Measurements from ENCODE around the gene PDE4D. TPM values are rescaled to one million over a fixed set of nuclear protein-coding genes. Genes with fewer than 3 reads are reported as not detected.

PDE4D gene
- total and polyA plus RNA-seq, 10 of the 15 experiments (the other 5 are each of a cell fraction or from before 2014, with no cell fraction given), result 0.87 to 4.1 (median 2.2) TPM

DNA sequence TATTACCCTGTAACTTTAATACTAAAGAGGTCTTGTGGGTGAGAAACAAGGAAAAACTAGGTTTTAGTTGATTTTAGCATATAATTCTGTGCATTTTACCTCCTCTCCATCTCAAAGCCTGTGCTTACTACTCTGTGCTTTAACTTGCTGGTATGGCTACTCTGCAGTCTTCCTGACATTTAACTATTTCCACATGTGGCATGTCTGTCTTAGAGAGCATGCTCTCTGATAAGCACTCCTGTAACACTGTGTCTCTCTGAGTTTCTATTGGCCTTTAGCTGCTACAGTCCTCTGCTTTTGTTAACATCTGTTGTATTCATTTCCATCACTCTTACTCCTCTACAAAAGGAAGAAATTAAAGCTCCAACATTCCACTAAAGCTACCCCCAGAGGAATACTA is 892.4 kb downstream of the PDE4D start:
- no TSS peak for BruUV-seq (replicated peaks)
- Histone ChIP-seq H3K9ac (ENCODE audit: control insufficient read depth, insufficient read depth, low read length) (no peak overlapping the region), H3K36me3 (ENCODE audit: control insufficient read depth in 2 of 2, insufficient read depth in 2 of 2, low read length in 1 of 2) (no peaks in the 10 kb centered on the region), H3K4me1 (ENCODE audit: control insufficient read depth, insufficient read depth, low read length) (no peaks in the 10 kb centered on the region; the same call in 1 of the 2 replicates), H3K79me2 (ENCODE audit: control insufficient read depth, insufficient read depth, low read length) (no peaks in the 10 kb centered on the region), H3K27me3 (replicated peaks in 1 of 2; ENCODE audit: control insufficient read depth in 2 of 2, insufficient read depth in 2 of 2, low read length in 1 of 2) (no peaks in the 10 kb centered on the region), H2AFZ (ENCODE audit: control insufficient read depth, low read depth, low read length) (no peak overlapping the region), H3K4me2 (ENCODE audit: control insufficient read depth, insufficient read depth) (no peak overlapping the region), H3K4me3 (no peak overlapping the region), H4K20me1 (ENCODE audit: control insufficient read depth, insufficient read depth) (no peaks in the 10 kb centered on the region), H3K9me3 (replicated peaks; ENCODE audit: control insufficient read depth, insufficient read depth, low read length) (no peaks in the 10 kb centered on the region), H3K27ac (ENCODE audit: control insufficient read depth, insufficient read depth) (no peak overlapping the region)
- intact Hi-C loops (cut with micrococcal nuclease; ENCODE audit: unreplicated experiment), result no loop called here
- no peak for ATAC-seq
- ChIA-PET CTCF (interaction anchor here (3.0 to 3.5 kb wide), 2 partner anchors 109 to 115 kb away, joined by 13 read pairs; no protein-coding TSS in a partner anchor), POLR2A (interaction anchor here (0.6 kb wide), 1 partner anchor 42 kb away, joined by 4 read pairs; no protein-coding TSS in a partner anchor), SMC1A (ENCODE audit: uncharacterized antibody, unreplicated experiment) (interaction anchor here (1.6 to 3.1 kb wide), 2 partner anchors 109 to 115 kb away, joined by 8 to 26 read pairs; no protein-coding TSS in a partner anchor), RAD21 (ENCODE audit: unreplicated experiment) (interaction anchor here (1.1 to 2.2 kb wide), 5 partner anchors 9 to 115 kb away, joined by 3 to 8 read pairs (median 3); no protein-coding TSS in a partner anchor)
- DNase-seq (ENCODE audit: low read depth, low spot score), result no peak
- TF ChIP-seq, protein P1, sequence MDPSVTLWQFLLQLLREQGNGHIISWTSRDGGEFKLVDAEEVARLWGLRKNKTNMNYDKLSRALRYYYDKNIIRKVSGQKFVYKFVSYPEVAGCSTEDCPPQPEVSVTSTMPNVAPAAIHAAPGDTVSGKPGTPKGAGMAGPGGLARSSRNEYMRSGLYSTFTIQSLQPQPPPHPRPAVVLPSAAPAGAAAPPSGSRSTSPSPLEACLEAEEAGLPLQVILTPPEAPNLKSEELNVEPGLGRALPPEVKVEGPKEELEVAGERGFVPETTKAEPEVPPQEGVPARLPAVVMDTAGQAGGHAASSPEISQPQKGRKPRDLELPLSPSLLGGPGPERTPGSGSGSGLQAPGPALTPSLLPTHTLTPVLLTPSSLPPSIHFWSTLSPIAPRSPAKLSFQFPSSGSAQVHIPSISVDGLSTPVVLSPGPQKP (IDR thresholded peaks at IDR 0.05; ENCODE audit: low read depth, low read length), result no peak
- no peak for TF ChIP-seq TCF3 (IDR thresholded peaks at IDR 0.05; ENCODE audit: borderline replicate concordance, insufficient read depth, low read depth, low read length)
- in situ Hi-C loops (cut with MboI), result loop anchor here (5.0 kb wide), 1 partner anchor 109 kb away; no protein-coding TSS in a partner anchor
- FAIRE-seq, result no peak

DNA sequence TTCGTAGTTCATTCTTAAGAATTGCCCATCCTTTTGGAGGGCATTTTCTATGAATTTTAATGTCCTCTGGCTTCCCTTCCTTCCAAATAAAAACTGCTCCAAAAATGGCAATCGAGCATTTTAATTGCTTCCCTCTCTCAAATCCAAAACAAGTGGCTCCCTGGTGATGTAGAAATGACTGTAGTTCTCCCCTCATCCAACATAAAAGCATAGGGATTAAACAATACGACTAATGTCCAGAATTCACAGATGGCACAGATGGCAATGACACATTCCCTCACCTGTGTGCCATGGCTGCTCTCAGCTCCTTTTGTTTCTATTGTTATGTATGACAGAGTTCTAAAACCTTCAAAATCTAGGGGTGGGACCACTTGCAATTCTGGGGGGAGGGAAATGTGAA is 893.3 kb downstream of the PDE4D start:
- H3K79me2 ChIP-seq (ENCODE audit: control insufficient read depth, insufficient read depth, low read length), result no peaks in the 10 kb centered on the region
- ChIA-PET RAD21 (ENCODE audit: unreplicated experiment) (interaction anchor here (0.6 to 1.7 kb wide), 4 partner anchors 54 to 114 kb away, joined by 3 to 6 read pairs (median 3); no protein-coding TSS in a partner anchor), POLR2A (no interaction called here), SMC1A (ENCODE audit: uncharacterized antibody, unreplicated experiment) (interaction anchor here (1.6 kb wide), 1 partner anchor 109 kb away, joined by 5 read pairs; no protein-coding TSS in a partner anchor), CTCF (interaction anchor here (3.0 kb wide), 1 partner anchor 114 kb away, joined by 13 read pairs; no protein-coding TSS in a partner anchor)
- FAIRE-seq (no peak), DNase-seq (ENCODE audit: low read depth, low spot score) (no peak), ATAC-seq (no peak)
- no peaks in the 10 kb centered on the region for H4K20me1 ChIP-seq (ENCODE audit: control insufficient read depth, insufficient read depth)
- WGBS (ENCODE audit: insufficient coverage, insufficient replicate concordance, low lambda C conversion rate, missing lambda C conversion rate), result 14% methylated on average over 3 of the region's 3 CpGs
- TF ChIP-seq TARDBP (IDR thresholded peaks at IDR 0.05; ENCODE audit: borderline replicate concordance), result no peak
- no peak for TF ChIP-seq YY1 (IDR thresholded peaks at IDR 0.05; ENCODE audit: low read depth, low read length)
- no peak for TF ChIP-seq MTA2 (IDR thresholded peaks at IDR 0.05; ENCODE audit: low read depth)
- TF ChIP-seq NR2C2 (IDR thresholded peaks at IDR 0.05; ENCODE audit: borderline replicate concordance, control insufficient read depth, insufficient read length, low read depth), result no peak
- TF ChIP-seq, protein P2, sequence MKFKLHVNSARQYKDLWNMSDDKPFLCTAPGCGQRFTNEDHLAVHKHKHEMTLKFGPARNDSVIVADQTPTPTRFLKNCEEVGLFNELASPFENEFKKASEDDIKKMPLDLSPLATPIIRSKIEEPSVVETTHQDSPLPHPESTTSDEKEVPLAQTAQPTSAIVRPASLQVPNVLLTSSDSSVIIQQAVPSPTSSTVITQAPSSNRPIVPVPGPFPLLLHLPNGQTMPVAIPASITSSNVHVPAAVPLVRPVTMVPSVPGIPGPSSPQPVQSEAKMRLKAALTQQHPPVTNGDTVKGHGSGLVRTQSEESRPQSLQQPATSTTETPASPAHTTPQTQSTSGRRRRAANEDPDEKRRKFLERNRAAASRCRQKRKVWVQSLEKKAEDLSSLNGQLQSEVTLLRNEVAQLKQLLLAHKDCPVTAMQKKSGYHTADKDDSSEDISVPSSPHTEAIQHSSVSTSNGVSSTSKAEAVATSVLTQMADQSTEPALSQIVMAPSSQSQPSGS (IDR thresholded peaks at IDR 0.05; ENCODE audit: low read length), result no peak
- TF ChIP-seq EGR1 (IDR thresholded peaks at IDR 0.05; ENCODE audit: borderline replicate concordance in 1 of 2, low read depth in 2 of 2, low read length in 2 of 2), result no peak
- TF ChIP-seq NRF1 (conservative IDR thresholded peaks at IDR 0.05; ENCODE audit: low read depth, low read length), result no peak
- no peak for TF ChIP-seq LARP7 (IDR thresholded peaks at IDR 0.05)
- TF ChIP-seq JUND (IDR thresholded peaks at IDR 0.05; ENCODE audit: low read depth, low read length), result no peak
- in situ Hi-C loops (cut with MboI), result loop anchor here (5.0 kb wide), 1 partner anchor 108 kb away; no protein-coding TSS in a partner anchor
- H2AFZ ChIP-seq (ENCODE audit: control insufficient read depth, low read depth, low read length), result no peak overlapping the region
- H3K9me3 ChIP-seq (replicated peaks; ENCODE audit: control insufficient read depth, insufficient read depth, low read length), result no peaks in the 10 kb centered on the region
- no peaks in the 10 kb centered on the region for H3K27me3 ChIP-seq (replicated peaks in 1 of 2; ENCODE audit: control insufficient read depth in 2 of 2, insufficient read depth in 2 of 2, low read length in 1 of 2)
- no peak overlapping the region for H3K27ac ChIP-seq (ENCODE audit: control insufficient read depth, insufficient read depth)
- H3K4me1 ChIP-seq (ENCODE audit: control insufficient read depth, insufficient read depth, low read length), result no peaks in the 10 kb centered on the region; the same call in 1 of the 2 replicates
- no TSS peak for BruUV-seq (replicated peaks)
- no peaks in the 10 kb centered on the region for H3K36me3 ChIP-seq (ENCODE audit: control insufficient read depth in 2 of 2, insufficient read depth in 2 of 2, low read length in 1 of 2)
- H3K4me2 ChIP-seq (ENCODE audit: control insufficient read depth, insufficient read depth), result no peak overlapping the region
- H3K4me3 ChIP-seq, result no peak overlapping the region
- intact Hi-C loops (cut with micrococcal nuclease; ENCODE audit: unreplicated experiment), result no loop called here
- no peak overlapping the region for H3K9ac ChIP-seq (ENCODE audit: control insufficient read depth, insufficient read depth, low read length)

Data from GM12878 (cell line).